Mesothelial cell of epicardium (in vitro differentiated cells): ENCODE results near the gene MACROD2. TPM values are rescaled to one million over a fixed set of nuclear protein-coding genes. Genes with fewer than 3 reads are reported as not detected.
A peak's percentile ranks its signal among the peaks of the same experiment; 100 is the strongest.

ENCODE experiments used
- DNase-seq, 2 experiments: peaks; one replicate each; pipeline ENCODE4 v3.0.0; 2021; ENCODE audit warnings: low spot score in 2 of 2; ENCODE audit not compliant: unreplicated experiment in 2 of 2
- H3K27ac Mint-ChIP-seq: 2 replicates; pipeline ENCODE4 v1.8.0; 2021; ENCODE audit warnings: mixed read lengths
- H3K27me3 Mint-ChIP-seq: 2 replicates; pipeline ENCODE4 v1.8.0; 2021; ENCODE audit warnings: low read depth, mixed read lengths
- H3K36me3 Mint-ChIP-seq: 2 replicates; pipeline ENCODE4 v1.8.0; 2021; ENCODE audit warnings: mixed read lengths
- H3K4me1 Mint-ChIP-seq: 2 replicates; pipeline ENCODE4 v1.8.0; 2021; ENCODE audit warnings: mixed read lengths
- H3K4me3 Mint-ChIP-seq: 2 replicates; pipeline ENCODE4 v1.8.0; 2021; ENCODE audit warnings: mild to moderate bottlenecking, moderate library complexity, mixed read lengths
- H3K9me3 Mint-ChIP-seq: 2 replicates; pipeline ENCODE4 v1.8.0; 2021; ENCODE audit warnings: mixed read lengths
- CTCF ChIP-seq: fragments of 200-600 bp; sonication (generic); IDR thresholded peaks from one replicate; pipeline ENCODE4 v1.5.0; 2021; ENCODE audit warnings: antibody characterized with exemption; ENCODE audit not compliant: unreplicated experiment
- total RNA-seq: library from RNA; stranded (reverse); gene quantifications from 3 replicates; pipeline ENCODE4 v1.2.1, GENCODE V29; 2021

MACROD2 gene
- total RNA-seq, 1 donor from 2014 or later: 10.0 TPM

DNA sequence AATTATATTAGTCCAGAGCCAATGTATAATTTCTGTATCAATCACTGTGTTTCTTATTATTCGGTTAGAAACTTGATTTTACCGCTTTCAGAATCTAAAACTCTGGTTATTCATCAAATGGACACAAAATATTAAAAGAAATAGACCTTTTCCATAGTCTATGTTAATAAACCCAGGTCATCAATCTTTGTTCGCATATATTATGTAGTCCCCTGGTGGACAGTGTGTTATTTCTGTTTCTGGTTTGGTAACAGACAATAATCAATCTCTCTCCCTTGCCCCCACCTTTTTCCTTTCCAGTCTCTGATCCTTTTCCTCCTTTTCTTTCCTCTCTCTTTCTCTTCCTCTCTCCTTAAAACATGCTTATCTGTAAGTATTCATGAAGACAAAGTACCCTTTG, 203.1 kb downstream of the MACROD2 start:
- no peaks in the 10 kb centered on the region for H3K27me3 Mint-ChIP-seq

GRCh38 chr20:14199111-14199510, 203.8 kb downstream of the MACROD2 start:
- no peak for TF ChIP-seq CTCF
- Mint-ChIP-seq H3K27ac (peak overlapping the region; percentile 67), H3K4me1 (peaks cover 38% of the 10 kb centered on the region), H3K36me3 (peaks cover 8% of the 10 kb centered on the region), H3K4me3 (no peak overlapping the region), H3K27me3 (no peaks in the 10 kb centered on the region), H3K9me3 (peaks cover 12% of the 10 kb centered on the region)
- DNase-seq: no peak

More for the DNA sequence above, 203.1 kb downstream of the MACROD2 start:
- Mint-ChIP-seq H3K36me3 (peaks cover 6% of the 10 kb centered on the region), H3K27ac (peak overlapping the region; percentile 67), H3K9me3 (peaks cover 9% of the 10 kb centered on the region), H3K4me1 (peaks cover 40% of the 10 kb centered on the region), H3K4me3 (no peak overlapping the region)
- no peak for DNase-seq
- TF ChIP-seq CTCF: peak; percentile 23

GRCh38 chr20:14203657-14204056, 208.3 kb downstream of the MACROD2 start:
- H3K36me3 Mint-ChIP-seq: peaks cover 8% of the 10 kb centered on the region
- peaks cover 14% of the 10 kb centered on the region for H3K4me1 Mint-ChIP-seq
- no peaks in the 10 kb centered on the region for H3K27me3 Mint-ChIP-seq
- H3K4me3 Mint-ChIP-seq: no peak overlapping the region
- H3K9me3 Mint-ChIP-seq: peaks cover 16% of the 10 kb centered on the region
- no peak for DNase-seq
- TF ChIP-seq CTCF: no peak
- H3K27ac Mint-ChIP-seq: no peak overlapping the region

DNA sequence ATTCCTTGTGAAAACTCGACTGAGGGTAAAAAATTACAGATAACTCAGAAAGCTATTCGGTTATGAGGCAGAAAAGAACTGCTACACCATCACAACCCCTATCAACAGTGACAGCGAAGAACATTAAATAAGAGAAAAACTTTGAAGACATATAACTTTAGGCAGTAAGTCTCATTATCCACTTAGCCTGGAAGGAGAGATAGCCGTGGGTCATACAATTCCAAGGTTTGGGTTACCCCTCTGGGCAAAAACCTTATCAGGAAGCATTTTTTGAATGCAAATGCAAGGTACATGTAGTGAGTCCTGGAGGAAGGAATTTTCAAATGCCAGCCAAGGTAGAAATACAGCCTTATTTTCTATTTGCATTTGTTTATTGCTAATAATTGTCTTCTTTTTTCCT, 212.3 kb downstream of the MACROD2 start:
- no peak for TF ChIP-seq CTCF
- Mint-ChIP-seq H3K27me3 (no peaks in the 10 kb centered on the region), H3K4me3 (no peak overlapping the region), H3K36me3 (peaks cover 6% of the 10 kb centered on the region), H3K27ac (no peak overlapping the region), H3K9me3 (peaks cover 12% of the 10 kb centered on the region), H3K4me1 (peaks cover 10% of the 10 kb centered on the region)
- no peak for DNase-seq

- no peak for DNase-seq
- H3K4me1 Mint-ChIP-seq: peaks cover 10% of the 10 kb centered on the region
- peaks cover 3% of the 10 kb centered on the region for H3K9me3 Mint-ChIP-seq
- no peak overlapping the region for H3K4me3 Mint-ChIP-seq
- no peak overlapping the region for H3K27ac Mint-ChIP-seq
- H3K36me3 Mint-ChIP-seq: no peaks in the 10 kb centered on the region
- no peaks in the 10 kb centered on the region for H3K27me3 Mint-ChIP-seq
- TF ChIP-seq CTCF: no peak
These were observed 213.6 kb downstream of the MACROD2 start for GRCh38 chr20:14208956-14209355.

DNA sequence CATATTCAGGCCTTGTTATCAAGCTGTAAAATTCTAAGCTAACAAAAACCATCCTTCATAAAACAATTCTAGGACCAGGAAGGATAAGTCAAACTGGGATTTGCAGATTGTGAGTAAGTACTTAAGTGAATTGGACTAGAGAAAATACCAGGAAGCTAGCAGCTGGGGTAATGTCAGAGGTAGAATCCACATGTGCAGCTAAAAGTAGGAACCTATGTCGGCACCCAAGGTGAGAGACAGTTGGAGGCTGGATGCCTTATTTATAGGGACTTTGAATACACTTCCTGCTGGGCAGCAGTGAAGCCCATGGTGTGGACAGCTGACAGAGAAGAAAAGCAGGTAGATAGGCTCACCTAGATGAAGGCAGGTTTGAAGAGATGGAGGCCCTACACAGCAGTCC, 214.8 kb downstream of the MACROD2 start:
- Mint-ChIP-seq H3K4me1 (peaks cover 10% of the 10 kb centered on the region), H3K9me3 (peaks cover 4% of the 10 kb centered on the region), H3K36me3 (no peaks in the 10 kb centered on the region), H3K4me3 (no peak overlapping the region), H3K27me3 (no peaks in the 10 kb centered on the region), H3K27ac (no peak overlapping the region)
- no peak for TF ChIP-seq CTCF
- no peak for DNase-seq
